ENCODE data around the gene EHMT1. TPM values are rescaled to one million over a fixed set of nuclear protein-coding genes. Genes with fewer than 3 reads are reported as not detected.
"Not testable (repeated sequence)": the region's sequence is repeated elsewhere in the genome, so short reads cannot be mapped to it uniquely, and the experiment has no call there.

EHMT1 gene
- total RNA-seq, 4 donors from 2014 or later, result 71.6 to 78.2 (median 74.2) TPM

GRCh38 chr9:137876781-137877386 lies 258.1 kb downstream of the EHMT1 start:
- Histone ChIP-seq H3K4me3 (no peak overlapping the region), H3K36me3 (no peaks in the 10 kb centered on the region), H3K4me1 (peaks cover 0 to 14% (median 9%) of the 10 kb centered on the region in 4 donors), H3K9me3 (no peaks in the 10 kb centered on the region), H3K27ac (replicated peaks in 1 of 4) (no peak overlapping the region), H3K27me3 (peaks cover 6 to 83% (median 21%) of the 10 kb centered on the region in 4 donors)
- TF ChIP-seq EP300 (IDR thresholded peaks at IDR 0.05), result no peak
- no peak for TF ChIP-seq POLR2A (IDR thresholded peaks at IDR 0.05; ENCODE audit: low read depth)
- no peak for TF ChIP-seq POLR2AphosphoS5 (IDR thresholded peaks at IDR 0.05)
- TF ChIP-seq, protein P1, sequence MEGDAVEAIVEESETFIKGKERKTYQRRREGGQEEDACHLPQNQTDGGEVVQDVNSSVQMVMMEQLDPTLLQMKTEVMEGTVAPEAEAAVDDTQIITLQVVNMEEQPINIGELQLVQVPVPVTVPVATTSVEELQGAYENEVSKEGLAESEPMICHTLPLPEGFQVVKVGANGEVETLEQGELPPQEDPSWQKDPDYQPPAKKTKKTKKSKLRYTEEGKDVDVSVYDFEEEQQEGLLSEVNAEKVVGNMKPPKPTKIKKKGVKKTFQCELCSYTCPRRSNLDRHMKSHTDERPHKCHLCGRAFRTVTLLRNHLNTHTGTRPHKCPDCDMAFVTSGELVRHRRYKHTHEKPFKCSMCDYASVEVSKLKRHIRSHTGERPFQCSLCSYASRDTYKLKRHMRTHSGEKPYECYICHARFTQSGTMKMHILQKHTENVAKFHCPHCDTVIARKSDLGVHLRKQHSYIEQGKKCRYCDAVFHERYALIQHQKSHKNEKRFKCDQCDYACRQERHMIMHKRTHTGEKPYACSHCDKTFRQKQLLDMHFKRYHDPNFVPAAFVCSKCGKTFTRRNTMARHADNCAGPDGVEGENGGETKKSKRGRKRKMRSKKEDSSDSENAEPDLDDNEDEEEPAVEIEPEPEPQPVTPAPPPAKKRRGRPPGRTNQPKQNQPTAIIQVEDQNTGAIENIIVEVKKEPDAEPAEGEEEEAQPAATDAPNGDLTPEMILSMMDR (IDR thresholded peaks at IDR 0.05), result no peak
- intact Hi-C loops (cut with DNase I), result no loop called here
- no peak for DNase-seq (ENCODE audit: extremely low spot score)
- WGBS, result 66% methylated on average over 23 of the region's 47 CpGs

- H3K36me3 ChIP-seq; DNase-seq (ENCODE audit: extremely low spot score); H3K27ac ChIP-seq (replicated peaks in 1 of 4); H3K9me3 ChIP-seq; intact Hi-C loops (cut with DNase I): not testable (repeated sequence)
- Histone ChIP-seq H3K4me1 (peaks cover 0 to 14% (median 9%) of the 10 kb centered on the region in 4 donors), H3K27me3 (peaks cover 6 to 86% (median 21%) of the 10 kb centered on the region in 4 donors), H3K4me3 (peak within 1 kb of the TSS; percentile 43 to 53 (median 44))
- 4% methylated on average over 19 of the region's 95 CpGs for WGBS
These were observed 258.8 kb downstream of the EHMT1 start, which contains the start of gene CACNA1B for GRCh38 chr9:137877506-137878122. TSS of gene CACNA1B (plus strand) at chr9:137877782. CDS start at chr9:137877934, 152 bp downstream.

DNA sequence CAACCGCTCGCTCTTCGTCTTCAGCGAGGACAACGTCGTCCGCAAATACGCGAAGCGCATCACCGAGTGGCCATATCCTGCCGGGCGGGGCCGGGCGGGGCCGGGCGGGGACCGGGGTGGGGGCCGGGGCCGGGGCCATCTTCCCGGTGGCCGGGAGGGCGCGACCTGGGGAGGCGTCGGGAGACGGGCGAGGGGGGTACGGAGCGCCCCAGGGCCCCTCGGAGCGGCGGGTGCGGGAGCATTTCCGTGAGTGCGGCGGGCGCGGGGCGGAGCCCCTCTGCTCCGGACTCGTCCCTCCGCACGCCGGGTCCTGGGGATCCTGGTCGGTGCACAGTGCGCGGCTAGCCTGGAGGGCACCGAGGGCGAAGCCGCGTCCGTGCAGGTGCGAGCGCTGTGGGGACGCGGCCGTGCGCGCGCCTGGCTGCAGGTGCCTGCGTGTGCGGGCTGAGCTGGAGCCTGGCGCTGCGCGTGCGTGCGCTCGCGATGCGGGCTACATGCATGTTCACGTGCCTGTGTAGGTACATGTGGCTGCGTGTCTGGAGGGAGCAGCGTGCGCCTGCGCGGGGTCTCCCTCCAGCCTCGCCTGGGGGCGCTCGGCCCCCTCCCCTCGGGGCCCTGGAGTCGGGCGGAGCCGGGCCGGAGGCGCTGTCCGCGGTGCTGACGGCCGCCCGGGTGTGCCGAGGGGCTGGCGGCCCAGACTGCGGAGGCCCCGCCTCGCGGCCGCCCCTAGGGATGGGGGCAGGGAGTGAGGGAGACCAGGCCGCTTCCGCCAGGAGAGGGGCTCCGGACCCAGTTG lies 259.5 kb downstream of the EHMT1 start:
- DNase-seq (ENCODE audit: extremely low spot score), result no peak
- Histone ChIP-seq H3K27me3 (peaks cover 6 to 82% (median 21%) of the 10 kb centered on the region in 4 donors), H3K4me3 (peak overlapping the region; percentile 43 to 53 (median 44)), H3K9me3 (no peaks in the 10 kb centered on the region), H3K4me1 (peaks cover 0 to 14% (median 9%) of the 10 kb centered on the region in 4 donors), H3K27ac (replicated peaks in 1 of 4) (no peak overlapping the region), H3K36me3 (no peaks in the 10 kb centered on the region)
- no CpG with 5 or more reads among the region's 101 CpGs for WGBS
- TF ChIP-seq, protein P1 (IDR thresholded peaks at IDR 0.05), result no peak
- TF ChIP-seq POLR2AphosphoS5 (IDR thresholded peaks at IDR 0.05) (no peak), EP300 (IDR thresholded peaks at IDR 0.05) (no peak), POLR2A (IDR thresholded peaks at IDR 0.05; ENCODE audit: low read depth) (no peak)
- intact Hi-C loops (cut with DNase I), result no loop called here

DNA sequence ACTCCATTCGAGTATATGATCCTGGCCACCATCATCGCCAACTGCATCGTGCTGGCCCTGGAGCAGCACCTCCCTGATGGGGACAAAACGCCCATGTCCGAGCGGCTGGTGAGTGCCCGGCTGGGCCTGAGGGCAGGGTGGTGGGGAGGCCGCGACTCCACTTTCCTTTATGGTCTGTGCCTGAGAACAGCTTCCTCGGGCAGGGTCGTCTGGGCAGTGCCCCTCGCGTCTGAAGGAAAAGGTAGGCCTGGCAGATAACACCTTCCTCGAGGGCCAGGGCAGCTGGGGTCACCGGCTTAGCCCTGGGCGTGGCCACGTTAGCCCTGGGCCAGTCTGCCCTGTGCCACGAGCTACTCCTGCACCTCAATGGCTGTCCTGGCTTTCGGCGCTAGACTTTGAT lies 260.2 kb downstream of the EHMT1 start:
- peaks cover 0 to 14% (median 9%) of the 10 kb centered on the region in 4 donors for H3K4me1 ChIP-seq
- TF ChIP-seq POLR2AphosphoS5 (IDR thresholded peaks at IDR 0.05), result no peak
- TF ChIP-seq, protein P1 (IDR thresholded peaks at IDR 0.05), result no peak
- no peak for TF ChIP-seq POLR2A (IDR thresholded peaks at IDR 0.05; ENCODE audit: low read depth)
- no peak for TF ChIP-seq EP300 (IDR thresholded peaks at IDR 0.05)
- peaks cover 6 to 75% (median 21%) of the 10 kb centered on the region in 4 donors for H3K27me3 ChIP-seq

More for the DNA sequence above, 260.2 kb downstream of the EHMT1 start:
- intact Hi-C loops (cut with DNase I), result no loop called here
- WGBS, result 84% methylated on average over 11 of the region's 20 CpGs
- Histone ChIP-seq H3K9me3 (no peaks in the 10 kb centered on the region), H3K36me3 (no peaks in the 10 kb centered on the region), H3K27ac (replicated peaks in 1 of 4) (no peak overlapping the region), H3K4me3 (peak overlapping the region in 1 of 4 donors; percentile 43)
- peak; percentile 70 for DNase-seq (ENCODE audit: extremely low spot score)

All from esophagus muscularis mucosa (tissue), 4 donors.